Activated CD8-positive, alpha-beta T cell treated with anti-CD3 and anti-CD28 coated beads for 36 hours (primary cell): ENCODE data around the gene ADARB1. TPM values are rescaled to one million over a fixed set of nuclear protein-coding genes. Genes with fewer than 3 reads are reported as not detected.

ENCODE experiments used
- ATAC-seq: fragments of 200-7000 bp; cut with Tn5 transposase; one replicate; pipeline ENCODE4 v1.10.0; 2021; ENCODE audit warnings: mild to moderate bottlenecking, moderate library complexity
- CTCF ChIA-PET: fragments of 350-600 bp; sonication (Branson Sonifier 250); formaldehyde crosslinking; loops from one replicate; lab custom pipeline; 2021; ENCODE audit warnings: antibody characterized with exemption; lab: Charles Lee
- POLR2A ChIA-PET: fragments of 350-600 bp; sonication (Branson Sonifier 250); formaldehyde crosslinking; loops from one replicate; lab custom pipeline; 2021; ENCODE audit warnings: antibody characterized with exemption; lab: Charles Lee
- DNase-seq: peaks from one replicate; pipeline ENCODE4 v3.0.0-alpha.2; 2020
- H3K27ac Mint-ChIP-seq: one replicate; pipeline ENCODE4 v1.8.0; 2021; ENCODE audit warnings: mild to moderate bottlenecking, mixed read lengths
- H3K27me3 Mint-ChIP-seq: one replicate; pipeline ENCODE4 v1.8.0; 2021; ENCODE audit warnings: mixed read lengths
- H3K36me3 Mint-ChIP-seq: one replicate; pipeline ENCODE4 v1.8.0; 2021; ENCODE audit warnings: low read depth, mixed read lengths
- H3K4me1 Mint-ChIP-seq: one replicate; pipeline ENCODE4 v1.8.0; 2021; ENCODE audit warnings: low read depth, mixed read lengths
- H3K4me3 Mint-ChIP-seq: one replicate; pipeline ENCODE4 v1.8.0; 2021; ENCODE audit warnings: mild to moderate bottlenecking, moderate library complexity, mixed read lengths
- H3K9me3 Mint-ChIP-seq: one replicate; pipeline ENCODE4 v1.8.0; 2021; ENCODE audit warnings: mixed read lengths
- intact Hi-C: fragments of 100-400 bp; cut with micrococcal nuclease; formaldehyde crosslinking; loops from one replicate; pipeline ENCODE4 v1.10.0; 2022
- total RNA-seq, 2 experiments: library from RNA; stranded (reverse); gene quantifications; one replicate each; pipeline ENCODE4 v1.2.3, GENCODE V29; 2021
- TF ChIP-seq, protein P1 (sequence below): fragments of 200-600 bp; IDR thresholded peaks from one replicate; pipeline ENCODE4 v1.8.0; 2022; ENCODE audit warnings: antibody characterized with exemption, mild to moderate bottlenecking

ADARB1 gene
- total RNA-seq, 2 experiments from 2014 or later = 36.2 to 37.1 TPM

DNA sequence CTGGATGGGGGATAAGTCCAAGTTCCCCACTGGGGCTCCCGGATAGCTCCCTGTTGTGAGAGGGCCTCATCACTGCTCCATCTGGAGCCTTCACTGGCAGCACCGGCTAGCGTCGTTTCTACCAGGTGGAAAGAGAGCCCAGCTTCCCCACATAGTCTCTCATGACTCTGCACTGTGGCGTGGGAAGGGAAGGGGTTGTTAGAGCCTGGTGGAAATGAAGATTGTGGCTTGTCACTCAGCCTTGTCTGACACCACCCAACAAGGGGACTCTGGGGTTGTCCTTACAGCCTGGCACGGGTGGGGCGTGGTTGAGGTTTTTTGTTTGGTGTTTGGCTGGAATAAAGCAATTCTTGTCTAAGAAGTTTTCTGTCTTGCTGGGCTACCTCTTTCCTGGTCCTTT, 94.6 kb downstream of the ADARB1 start:
- POLR2A ChIA-PET = no interaction called here
- H3K4me1 Mint-ChIP-seq = peaks cover 20% of the 10 kb centered on the region
- no peak for ATAC-seq
- H3K36me3 Mint-ChIP-seq = peaks cover 2% of the 10 kb centered on the region
- intact Hi-C loops = no loop called here
- CTCF ChIA-PET = interaction anchor here (5.5 to 6.5 kb wide), 2 partner anchors 16 to 30 kb away, joined by 19 to 46 read pairs; no protein-coding TSS in a partner anchor
- no peak overlapping the region for H3K4me3 Mint-ChIP-seq
- no peaks in the 10 kb centered on the region for H3K27me3 Mint-ChIP-seq
- no peak for DNase-seq
- H3K9me3 Mint-ChIP-seq = no peaks in the 10 kb centered on the region
- TF ChIP-seq, protein P1, sequence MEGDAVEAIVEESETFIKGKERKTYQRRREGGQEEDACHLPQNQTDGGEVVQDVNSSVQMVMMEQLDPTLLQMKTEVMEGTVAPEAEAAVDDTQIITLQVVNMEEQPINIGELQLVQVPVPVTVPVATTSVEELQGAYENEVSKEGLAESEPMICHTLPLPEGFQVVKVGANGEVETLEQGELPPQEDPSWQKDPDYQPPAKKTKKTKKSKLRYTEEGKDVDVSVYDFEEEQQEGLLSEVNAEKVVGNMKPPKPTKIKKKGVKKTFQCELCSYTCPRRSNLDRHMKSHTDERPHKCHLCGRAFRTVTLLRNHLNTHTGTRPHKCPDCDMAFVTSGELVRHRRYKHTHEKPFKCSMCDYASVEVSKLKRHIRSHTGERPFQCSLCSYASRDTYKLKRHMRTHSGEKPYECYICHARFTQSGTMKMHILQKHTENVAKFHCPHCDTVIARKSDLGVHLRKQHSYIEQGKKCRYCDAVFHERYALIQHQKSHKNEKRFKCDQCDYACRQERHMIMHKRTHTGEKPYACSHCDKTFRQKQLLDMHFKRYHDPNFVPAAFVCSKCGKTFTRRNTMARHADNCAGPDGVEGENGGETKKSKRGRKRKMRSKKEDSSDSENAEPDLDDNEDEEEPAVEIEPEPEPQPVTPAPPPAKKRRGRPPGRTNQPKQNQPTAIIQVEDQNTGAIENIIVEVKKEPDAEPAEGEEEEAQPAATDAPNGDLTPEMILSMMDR = no peak
- no peak overlapping the region for H3K27ac Mint-ChIP-seq

DNA sequence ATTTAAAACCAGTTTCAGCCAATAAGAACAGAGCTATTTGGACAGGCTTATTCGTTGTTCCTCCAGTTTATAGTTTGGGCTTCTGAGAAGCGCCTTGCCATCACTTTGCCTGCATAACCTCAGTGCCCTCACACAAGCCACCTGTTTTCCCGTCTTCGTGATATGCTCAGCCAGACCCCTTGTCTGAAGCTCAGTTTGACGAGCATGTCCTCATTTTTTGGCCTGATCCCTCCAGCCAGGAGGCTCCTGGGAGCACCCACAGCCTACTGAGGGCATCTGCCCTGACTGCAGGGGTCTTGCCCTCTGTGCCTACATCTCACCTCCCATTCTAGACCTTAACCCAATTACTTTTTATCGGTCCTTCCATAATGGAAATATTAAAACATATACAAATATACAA, 95.3 kb downstream of the ADARB1 start:
- H3K27ac Mint-ChIP-seq = no peak overlapping the region
- no peaks in the 10 kb centered on the region for H3K9me3 Mint-ChIP-seq
- ATAC-seq (no peak), DNase-seq (no peak)
- no peaks in the 10 kb centered on the region for H3K27me3 Mint-ChIP-seq
- ChIA-PET CTCF (interaction anchor here (6.5 kb wide), 1 partner anchor 31 kb away, joined by 46 read pairs; no protein-coding TSS in a partner anchor), POLR2A (no interaction called here)
- TF ChIP-seq, protein P1 = no peak
- intact Hi-C loops = no loop called here
- H3K4me3 Mint-ChIP-seq = no peak overlapping the region
- peaks cover 2% of the 10 kb centered on the region for H3K36me3 Mint-ChIP-seq
- H3K4me1 Mint-ChIP-seq = peaks cover 20% of the 10 kb centered on the region

DNA sequence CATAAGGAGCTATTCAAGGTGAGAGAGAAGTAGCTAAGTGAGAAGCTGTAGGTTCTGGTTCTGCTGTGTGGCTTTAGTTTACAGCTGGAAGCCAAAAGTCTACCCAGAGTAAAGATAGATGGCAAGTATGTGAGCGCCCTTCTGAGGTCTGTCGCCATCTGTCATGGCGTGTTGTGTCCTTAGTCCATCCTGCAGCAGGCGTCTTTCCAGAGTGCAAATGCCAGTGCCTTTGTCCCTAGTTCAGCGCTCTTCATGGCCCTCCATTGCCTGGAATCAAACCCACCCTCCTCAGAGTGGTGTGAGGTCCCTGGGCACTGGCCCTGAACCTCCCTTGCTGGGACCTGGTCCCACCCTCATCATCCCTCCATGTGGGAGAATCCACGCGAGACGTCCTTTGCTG, 96.6 kb downstream of the ADARB1 start:
- Mint-ChIP-seq H3K27me3 (no peaks in the 10 kb centered on the region), H3K9me3 (no peaks in the 10 kb centered on the region), H3K36me3 (peaks cover 2% of the 10 kb centered on the region), H3K4me1 (peaks cover 20% of the 10 kb centered on the region), H3K4me3 (no peak overlapping the region), H3K27ac (no peak overlapping the region)
- no peak for ATAC-seq
- CTCF ChIA-PET = interaction anchor here (0.6 kb wide), 1 partner anchor 31 kb away, joined by 3 read pairs; no protein-coding TSS in a partner anchor
- POLR2A ChIA-PET = interaction anchor here (0.9 kb wide), 1 partner anchor 11 kb away, joined by 3 read pairs; no protein-coding TSS in a partner anchor
- intact Hi-C loops = no loop called here
- DNase-seq = no peak
- TF ChIP-seq, protein P1 = no peak

DNA sequence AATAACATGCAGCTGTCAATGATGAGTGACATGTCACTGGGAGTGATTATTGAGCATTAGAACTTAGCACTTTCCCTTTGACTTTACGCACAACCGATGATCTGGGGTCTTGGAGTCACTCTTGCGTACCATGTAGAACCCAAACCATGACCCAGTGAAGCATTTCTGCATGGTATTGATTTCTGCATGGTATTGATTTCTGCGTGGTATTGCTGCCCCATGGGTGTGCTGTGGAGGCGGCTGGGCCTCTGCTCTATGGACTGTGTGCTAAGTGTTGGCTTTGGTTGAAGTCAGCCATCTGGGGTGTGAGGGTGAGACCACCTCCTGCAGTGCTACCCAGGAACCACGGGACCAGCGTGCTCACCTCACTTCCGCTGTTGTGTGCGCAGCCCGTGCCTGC, 98.0 kb downstream of the ADARB1 start:
- ATAC-seq (no peak), DNase-seq (no peak)
- ChIA-PET CTCF (interaction anchor here (1.0 kb wide), 1 partner anchor 10 kb away, joined by 3 read pairs; no protein-coding TSS in a partner anchor), POLR2A (no interaction called here)
- Mint-ChIP-seq H3K4me1 (peaks cover 20% of the 10 kb centered on the region), H3K36me3 (peaks cover 12% of the 10 kb centered on the region), H3K27ac (no peak overlapping the region), H3K27me3 (no peaks in the 10 kb centered on the region), H3K9me3 (no peaks in the 10 kb centered on the region), H3K4me3 (no peak overlapping the region)
- intact Hi-C loops = no loop called here
- TF ChIP-seq, protein P1 = no peak

DNA sequence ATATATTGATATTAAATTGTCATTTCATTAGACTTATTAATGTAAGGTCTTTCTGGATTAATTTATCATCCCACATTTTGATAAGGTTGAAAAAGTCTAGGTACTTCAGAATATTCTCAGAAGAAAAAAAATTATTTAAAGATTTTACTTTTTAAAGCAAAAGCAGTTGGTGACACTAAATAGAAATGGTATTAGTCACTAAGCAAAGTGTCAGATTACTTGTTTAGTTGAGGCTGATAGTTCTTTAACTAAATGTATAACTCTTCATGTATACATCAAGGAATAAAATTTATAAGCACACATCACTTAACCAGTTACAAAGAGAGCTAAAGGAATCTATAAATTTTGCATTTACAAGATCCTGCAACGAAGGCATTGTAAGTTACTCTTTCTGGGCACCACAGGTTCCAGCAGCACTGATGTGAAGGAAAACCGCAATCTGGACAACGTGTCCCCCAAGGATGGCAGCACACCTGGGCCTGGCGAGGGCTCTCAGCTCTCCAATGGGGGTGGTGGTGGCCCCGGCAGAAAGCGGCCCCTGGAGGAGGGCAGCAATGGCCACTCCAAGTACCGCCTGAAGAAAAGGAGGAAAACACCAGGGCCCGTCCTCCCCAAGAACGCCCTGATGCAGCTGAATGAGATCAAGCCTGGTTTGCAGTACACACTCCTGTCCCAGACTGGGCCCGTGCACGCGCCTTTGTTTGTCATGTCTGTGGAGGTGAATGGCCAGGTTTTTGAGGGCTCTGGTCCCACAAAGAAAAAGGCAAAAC, 101.1 kb downstream of the ADARB1 start:
- no peak overlapping the region for H3K4me3 Mint-ChIP-seq
- POLR2A ChIA-PET = no interaction called here
- peaks cover 2% of the 10 kb centered on the region for H3K4me1 Mint-ChIP-seq
- DNase-seq = no peak
- no peak overlapping the region for H3K27ac Mint-ChIP-seq
- no peaks in the 10 kb centered on the region for H3K9me3 Mint-ChIP-seq
- TF ChIP-seq, protein P1 = no peak
- intact Hi-C loops = no loop called here
- H3K36me3 Mint-ChIP-seq = peaks cover 13% of the 10 kb centered on the region
- CTCF ChIA-PET = interaction anchor here (1.9 kb wide), 1 partner anchor 38 kb away, joined by 6 read pairs; no protein-coding TSS in a partner anchor
- ATAC-seq = no peak
- no peaks in the 10 kb centered on the region for H3K27me3 Mint-ChIP-seq
